HG03280 (cell line): ENCODE results near the gene GNB1L.

Source experiments
- ATAC-seq: cut with Tn5 transposase; IDR thresholded peaks from one replicate; pipeline ENCODE4 v1.9.1; 2021; ENCODE audit warnings: mild to moderate bottlenecking, moderate library complexity; ENCODE audit not compliant: unreplicated experiment

Gene GNB1L

GRCh38 chr22:19812910-19813309, 41.8 kb downstream of the GNB1L start:
- no peak for ATAC-seq

- ATAC-seq: no peak
Measured at GRCh38 chr22:19811811-19812771, 42.6 kb downstream of the GNB1L start.

- no peak for ATAC-seq
Measured at GRCh38 chr22:19811211-19811621, 43.5 kb downstream of the GNB1L start.

- ATAC-seq: no peak
Measured at GRCh38 chr22:19810381-19811201, 44.1 kb downstream of the GNB1L start.

- no peak for ATAC-seq
Measured at GRCh38 chr22:19809741-19810140, 44.9 kb downstream of the GNB1L start.

- no peak for ATAC-seq
Measured at GRCh38 chr22:19808873-19809478, 45.7 kb downstream of the GNB1L start.

GRCh38 chr22:19807914-19808872, 46.5 kb downstream of the GNB1L start:
- ATAC-seq: no peak

- no peak for ATAC-seq
Measured at GRCh38 chr22:19807161-19807913, 47.3 kb downstream of the GNB1L start.

- no peak for ATAC-seq
Measured at GRCh38 chr22:19806213-19807160, 48.2 kb downstream of the GNB1L start.

- no peak for ATAC-seq
Measured at GRCh38 chr22:19805821-19806212, 48.9 kb downstream of the GNB1L start.

- no peak for ATAC-seq
Measured at GRCh38 chr22:19803736-19804267, 50.9 kb downstream of the GNB1L start.

- no peak for ATAC-seq
Measured at GRCh38 chr22:19802894-19803735, 51.6 kb downstream of the GNB1L start.

- no peak for ATAC-seq
Measured at GRCh38 chr22:19802001-19802893, 52.4 kb downstream of the GNB1L start.

GRCh38 chr22:19801340-19802000, 53.2 kb downstream of the GNB1L start:
- no peak for ATAC-seq

- ATAC-seq: no peak
Measured at GRCh38 chr22:19800761-19801244, 53.9 kb downstream of the GNB1L start.
